GM21447 (cell line): ENCODE measurements around the gene ASTN2.

Experiments used
- ATAC-seq: cut with Tn5 transposase; IDR thresholded peaks from one replicate; pipeline ENCODE4 v1.9.1; 2021; ENCODE audit not compliant: unreplicated experiment

Gene ASTN2

DNA sequence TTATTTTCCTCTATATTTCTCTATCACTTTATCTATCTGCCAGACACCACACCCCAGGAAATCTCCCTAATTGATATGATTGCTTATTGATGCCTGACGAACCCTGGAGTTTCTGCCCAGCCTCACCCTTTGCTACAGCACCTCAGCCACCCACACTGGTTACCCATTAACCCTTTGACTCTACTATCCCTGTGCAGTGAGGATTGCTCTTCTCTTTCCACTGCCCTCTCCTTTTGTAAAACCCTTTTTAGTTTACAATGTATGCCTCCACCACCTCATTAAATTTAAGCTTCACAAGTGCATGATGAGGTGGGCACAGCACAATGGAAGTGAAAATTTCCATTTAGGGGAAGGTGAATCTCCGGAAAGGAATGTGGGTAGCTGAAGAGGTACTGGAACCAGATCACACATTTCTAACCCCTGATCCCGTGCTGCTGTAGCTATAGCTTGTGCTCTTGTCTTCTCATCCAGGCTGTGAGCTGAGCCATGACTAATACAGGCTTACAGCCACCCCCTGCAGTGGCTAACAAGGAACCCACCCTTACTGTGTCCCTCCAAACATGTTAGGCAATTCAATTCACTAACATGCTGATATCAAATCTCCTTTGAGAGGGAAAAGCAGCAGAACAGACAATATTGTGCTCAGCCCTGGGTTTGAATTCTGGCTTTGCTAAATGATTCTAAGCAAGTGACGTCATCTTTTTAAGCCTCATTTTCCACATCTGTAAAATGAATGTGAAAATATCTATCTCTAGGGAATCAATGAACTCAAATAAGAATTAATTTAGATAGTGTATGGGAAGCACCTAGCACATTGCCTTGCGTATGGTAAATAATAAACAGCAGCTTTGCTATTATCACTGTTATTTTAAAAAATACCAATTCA lies 914.6 kb downstream of the ASTN2 start:
- ATAC-seq, result no peak

DNA sequence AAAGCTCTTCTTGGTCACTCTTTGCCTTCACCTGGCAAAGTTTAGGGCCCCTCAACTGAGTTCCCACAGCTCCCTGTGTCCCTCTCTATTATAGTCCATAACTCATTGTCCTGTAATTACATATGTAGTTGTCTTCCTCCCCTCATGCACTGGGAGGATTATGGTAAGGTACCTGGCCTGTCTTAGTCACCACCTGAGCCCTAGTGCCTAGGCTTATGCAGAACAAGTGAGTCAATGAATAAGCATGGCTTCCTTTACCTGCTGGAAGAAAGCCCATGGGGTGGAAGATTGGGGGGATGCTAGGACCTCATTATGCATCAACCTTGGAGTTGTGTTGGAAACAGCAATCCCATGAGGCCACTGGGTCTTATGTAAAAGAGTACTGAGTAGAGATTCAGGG lies 915.4 kb downstream of the ASTN2 start:
- ATAC-seq, result no peak

DNA sequence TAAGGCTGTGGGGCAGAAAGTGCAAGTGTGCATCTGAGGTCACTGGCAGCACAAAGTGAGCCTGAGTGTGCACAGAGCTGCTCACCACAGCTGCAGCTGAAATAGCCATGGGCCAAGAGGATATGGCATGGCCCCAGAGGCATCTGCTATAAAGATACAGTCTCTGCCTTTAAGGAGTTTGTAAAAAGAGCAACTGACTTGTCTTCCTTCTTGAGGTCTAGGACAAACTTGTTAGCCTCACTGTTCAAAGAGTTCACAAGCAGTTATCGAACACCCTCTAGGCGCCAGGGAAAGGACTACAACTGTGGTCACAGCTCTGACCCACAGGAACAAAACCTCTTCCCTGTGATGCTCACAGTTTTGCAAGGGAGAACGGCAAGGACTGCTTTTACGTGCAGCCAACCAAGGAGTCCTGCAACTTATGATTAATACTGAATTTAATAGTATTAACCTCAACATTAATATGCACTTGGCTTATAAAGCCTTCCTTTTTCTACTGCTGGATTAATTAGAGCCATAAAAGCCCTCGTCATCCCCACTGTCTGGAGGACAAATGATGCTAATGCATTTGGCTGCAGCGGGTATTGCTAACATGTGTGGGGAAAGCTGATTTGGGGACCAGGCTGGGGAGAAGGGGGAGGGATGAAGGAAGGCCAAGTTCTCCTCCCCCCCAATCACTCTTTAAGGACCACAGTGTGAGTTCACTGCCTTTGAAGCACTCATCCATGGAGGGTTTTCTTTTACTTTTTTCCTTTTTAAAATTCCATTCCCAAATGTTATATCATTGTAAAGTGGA lies 917.6 kb downstream of the ASTN2 start:
- ATAC-seq, result no peak

DNA sequence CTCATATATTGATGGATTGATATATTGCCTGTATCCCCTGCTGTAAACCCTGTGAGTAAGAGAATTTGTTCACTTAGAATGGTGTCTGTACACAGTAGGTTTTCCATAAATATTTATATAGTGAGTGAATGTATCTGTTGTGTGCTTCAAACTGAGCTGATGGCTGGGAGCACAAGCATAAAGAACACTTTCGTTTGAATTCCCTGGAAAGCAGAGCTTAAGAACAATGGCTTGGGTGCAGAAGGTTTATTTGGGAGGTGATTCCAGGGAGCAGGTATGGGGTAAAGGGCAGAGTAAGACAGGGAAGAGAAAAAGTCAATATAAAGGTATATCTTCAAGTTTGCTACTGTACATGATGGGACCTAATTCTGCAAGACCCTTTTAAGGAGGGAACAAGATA lies 918.7 kb downstream of the ASTN2 start:
- no peak for ATAC-seq

DNA sequence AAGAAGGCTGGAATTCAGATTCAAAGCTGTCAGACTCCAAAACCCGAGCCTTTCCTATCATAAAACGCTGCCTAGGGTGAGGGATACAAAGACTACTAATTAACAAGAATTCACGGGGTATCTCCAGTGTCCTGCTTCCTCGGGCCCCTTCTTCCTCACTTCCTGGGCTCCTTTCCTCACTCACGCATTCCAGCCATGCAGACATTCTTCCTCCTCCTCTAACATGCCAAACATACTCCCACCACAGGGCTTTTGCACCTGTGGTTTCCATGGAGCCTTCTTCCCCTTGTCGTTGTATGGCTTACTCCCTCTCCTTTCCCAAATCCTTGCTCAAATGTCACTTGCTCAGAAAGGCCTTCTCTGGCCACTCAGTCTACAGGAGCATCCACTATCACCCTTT lies 919.1 kb downstream of the ASTN2 start:
- ATAC-seq, result no peak

DNA sequence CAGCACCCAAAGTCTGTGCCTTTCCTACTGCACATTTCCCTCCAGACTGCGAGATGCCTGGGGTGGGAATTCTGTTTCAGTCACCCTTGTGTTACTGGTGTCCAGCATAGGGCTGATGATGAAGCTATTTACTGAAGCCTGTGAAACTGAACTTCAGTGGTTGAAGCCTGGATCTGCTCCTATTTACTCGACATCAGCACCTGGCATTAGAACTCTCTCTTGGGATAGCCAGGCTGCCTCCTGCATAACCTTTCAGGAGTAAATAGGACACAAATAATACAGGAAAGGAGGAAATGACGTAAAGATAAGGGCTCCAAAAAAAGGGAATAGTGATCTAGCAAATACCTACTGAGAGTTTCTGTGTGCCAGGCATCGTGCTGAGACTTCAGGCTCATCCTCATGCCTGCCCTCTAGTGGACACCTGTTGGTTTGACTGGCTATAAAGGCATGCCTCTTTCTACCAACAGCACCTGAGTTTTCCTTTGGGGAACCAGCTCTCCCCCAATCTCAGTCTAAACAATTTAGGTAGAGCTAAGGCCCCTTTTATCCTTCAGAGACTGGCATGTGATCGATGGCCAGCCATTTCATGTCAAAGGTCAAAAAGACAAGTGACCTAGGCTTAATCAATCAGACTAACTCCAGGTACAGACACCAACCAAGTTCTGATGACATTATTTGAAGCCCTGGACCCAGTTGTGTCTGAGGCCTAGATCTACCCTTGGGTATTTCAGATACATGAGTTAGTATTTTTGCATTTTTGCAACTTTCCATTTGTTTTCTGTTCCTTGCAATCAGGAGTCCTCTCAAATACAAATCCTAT lies 919.8 kb downstream of the ASTN2 start:
- ATAC-seq, result no peak

DNA sequence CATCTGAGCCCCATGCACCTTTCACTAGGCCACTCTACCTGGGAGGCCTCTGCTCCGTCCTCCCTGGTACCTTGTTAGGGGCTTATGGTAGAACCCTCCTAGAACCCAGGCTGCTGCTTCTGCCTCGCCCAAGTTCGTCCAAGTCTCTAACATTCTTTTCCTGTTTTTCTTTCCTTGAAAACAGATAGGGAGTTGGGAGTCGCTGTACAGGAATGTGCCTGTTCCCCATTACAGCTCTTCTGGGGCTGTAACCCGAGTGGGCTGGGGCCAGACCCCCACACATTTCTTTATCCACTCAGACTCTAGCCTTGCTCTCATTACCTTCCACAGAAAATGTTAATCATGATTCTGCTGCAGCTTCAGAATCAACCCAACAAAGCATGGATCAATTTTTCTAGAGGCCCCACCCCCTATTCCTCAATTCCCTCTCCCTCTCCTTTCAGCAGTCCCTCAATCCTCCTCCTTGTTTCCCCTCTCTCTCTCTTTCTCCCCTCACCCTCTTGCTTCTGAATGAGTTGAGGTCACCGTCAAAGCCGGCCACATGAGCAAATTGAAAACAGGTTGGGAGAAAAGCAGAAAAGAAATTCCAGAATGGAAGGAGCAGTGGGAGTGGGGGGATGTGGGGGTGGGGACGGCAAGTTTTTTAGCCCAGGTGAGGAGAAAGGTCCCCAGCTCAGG lies 921.5 kb downstream of the ASTN2 start:
- no peak for ATAC-seq

DNA sequence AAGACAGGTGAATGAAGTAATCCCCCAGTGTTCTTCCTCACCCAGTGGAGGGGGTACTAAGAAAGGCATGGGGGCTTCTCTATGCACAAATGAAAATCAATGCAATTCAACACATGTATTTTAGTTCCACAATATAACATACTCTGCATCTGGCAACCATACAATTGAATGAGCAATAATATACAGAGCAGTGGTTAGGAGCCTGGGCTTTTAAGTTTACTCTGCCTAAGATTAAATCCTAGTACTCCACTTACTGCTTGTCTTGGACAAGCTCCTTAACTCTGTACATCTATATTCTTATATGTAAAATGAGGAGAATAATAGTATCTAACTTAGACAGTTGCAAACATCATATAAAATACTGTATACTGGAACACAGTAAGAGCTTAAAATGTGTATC lies 923.2 kb downstream of the ASTN2 start:
- no peak for ATAC-seq

DNA sequence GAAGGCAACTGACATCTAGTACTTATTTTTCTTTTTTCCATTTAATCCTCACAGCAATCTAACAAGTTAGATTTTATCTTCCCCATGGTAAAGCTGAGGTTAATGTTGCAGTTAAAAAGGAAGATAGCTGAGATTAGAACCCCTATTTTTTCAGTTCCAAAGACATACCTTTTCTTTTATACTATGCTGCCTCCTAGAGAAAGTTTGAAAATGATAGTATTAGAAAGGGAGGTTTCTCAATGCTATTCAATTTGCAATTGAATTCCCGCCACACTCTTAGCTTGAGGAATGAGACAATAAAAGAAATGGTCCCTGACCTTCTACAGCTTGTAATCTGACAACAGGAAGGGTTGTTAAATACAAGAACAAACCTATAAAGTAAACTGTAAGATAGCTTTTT lies 923.6 kb downstream of the ASTN2 start:
- no peak for ATAC-seq

DNA sequence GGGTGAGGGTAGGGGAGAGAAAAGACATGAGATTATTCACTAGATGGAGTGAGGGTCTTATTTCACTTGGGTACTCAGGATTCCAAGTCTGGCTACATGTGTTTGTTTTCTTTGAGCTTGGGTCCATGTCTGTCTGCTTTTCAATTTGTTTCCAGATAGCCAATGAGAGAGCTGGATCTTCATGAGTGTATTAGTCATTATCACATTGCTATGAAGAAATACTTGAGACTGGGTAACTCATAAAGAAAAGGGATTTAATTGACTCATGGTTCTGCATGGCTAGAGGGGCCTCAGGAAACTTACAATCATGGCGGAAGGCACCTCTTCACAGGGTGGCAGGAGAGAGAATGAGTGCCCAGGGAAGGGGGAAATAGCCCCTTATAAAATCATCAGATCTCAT lies 924.5 kb downstream of the ASTN2 start:
- no peak for ATAC-seq

DNA sequence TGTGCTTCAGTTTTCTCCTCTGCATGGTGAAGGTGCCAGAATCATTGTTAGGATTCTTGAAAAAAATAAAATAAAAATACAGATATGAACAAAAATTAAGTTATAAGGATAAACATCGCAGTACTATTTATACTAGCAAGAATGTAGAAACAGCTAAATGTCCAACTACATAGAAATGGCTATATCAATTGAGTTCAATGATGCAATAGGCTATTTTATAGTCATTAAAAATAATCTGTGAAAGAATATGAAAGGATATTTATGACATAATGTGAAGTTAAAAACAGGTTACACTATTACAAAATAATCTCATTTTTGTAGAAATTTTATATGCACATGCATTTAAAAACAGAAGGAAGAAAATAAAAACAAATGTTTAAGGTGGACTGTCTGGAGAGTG lies 926.5 kb downstream of the ASTN2 start:
- no peak for ATAC-seq

DNA sequence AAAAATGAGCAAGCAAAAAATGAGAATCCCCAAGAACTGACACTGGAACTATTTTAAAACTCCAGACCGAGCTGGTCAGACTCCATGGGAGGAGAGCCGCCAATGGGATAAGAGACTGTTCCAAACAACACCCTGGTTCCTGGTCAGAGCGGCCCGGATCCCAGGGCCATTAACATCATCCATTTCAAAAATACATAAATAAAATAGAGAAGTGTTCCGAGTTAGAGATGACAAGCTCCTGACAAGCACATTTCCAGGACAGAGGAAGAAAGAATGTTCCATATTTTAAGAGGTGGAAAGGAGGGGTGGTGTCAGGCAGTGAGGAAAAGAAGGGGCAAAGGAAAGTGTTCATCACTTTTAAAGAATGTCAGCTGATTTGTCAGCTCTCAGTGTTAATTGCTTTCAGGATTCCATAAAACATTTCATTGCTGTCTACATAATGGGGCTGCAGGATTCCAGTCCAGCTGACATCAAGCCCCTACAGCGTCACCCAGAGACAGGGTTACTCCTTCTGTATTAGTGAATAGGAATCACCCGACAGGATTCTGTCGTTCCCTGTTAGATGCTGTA lies 930.3 kb downstream of the ASTN2 start:
- ATAC-seq, result no peak

DNA sequence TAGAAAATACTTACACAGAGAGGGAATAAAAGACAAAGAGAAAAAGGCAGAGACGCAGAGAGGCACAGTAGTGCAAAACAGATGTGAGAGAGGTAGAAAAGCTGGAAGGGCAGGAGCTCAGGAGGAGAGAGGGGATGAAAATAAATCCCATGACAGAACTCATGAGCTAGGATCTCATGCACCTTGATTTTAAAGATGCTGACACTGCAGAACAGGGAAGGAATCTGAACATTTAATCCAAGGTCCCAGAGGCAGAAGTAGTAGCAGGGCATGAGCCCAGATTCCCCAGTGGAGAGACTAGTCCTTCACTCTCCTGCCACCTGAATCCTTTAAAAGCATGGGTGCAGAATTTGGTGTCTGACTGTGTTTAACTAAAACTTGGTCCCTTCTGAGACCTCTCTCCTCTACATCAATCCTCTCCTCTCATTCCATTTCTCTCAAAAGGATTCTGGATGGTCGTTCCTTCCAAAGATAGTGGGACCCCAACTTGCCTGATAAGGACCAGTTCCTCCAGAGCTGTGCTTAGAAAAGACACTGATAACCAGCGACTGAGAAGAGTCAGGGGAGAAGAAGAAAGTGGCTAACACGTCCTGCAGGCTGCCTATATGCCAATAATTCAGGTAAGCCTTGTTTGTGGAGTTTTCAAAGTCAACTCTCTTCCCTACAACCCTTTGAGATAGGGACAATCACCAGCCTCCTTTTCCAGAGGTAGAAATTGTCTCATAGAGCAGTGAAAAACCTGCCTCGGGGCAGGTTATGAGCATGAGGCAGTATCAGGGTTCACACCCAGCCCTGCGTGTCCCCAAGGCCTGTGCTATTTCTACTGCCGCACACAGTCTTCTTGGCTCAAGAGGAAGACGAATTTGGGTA lies 931.0 kb downstream of the ASTN2 start:
- no peak for ATAC-seq

DNA sequence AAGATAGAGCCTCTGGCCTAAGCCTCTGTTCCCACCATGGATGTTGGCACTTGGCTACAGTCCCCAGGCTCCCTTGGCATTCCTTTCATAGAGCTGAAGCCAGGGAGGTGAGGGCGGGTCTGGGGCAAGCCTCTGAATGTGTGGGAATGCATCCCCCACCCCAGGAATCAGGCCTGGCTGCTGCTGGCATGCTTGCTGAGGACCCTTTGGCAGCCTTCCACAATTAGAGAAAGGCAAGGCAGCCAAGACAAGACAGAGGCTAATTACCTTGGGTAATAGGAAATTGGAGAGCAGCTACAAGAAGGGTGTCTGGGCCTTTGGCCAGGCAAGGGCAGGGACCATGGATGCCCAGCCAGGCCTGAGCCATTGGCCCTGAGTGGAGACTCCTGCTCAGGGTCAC lies 932.1 kb downstream of the ASTN2 start:
- no peak for ATAC-seq

DNA sequence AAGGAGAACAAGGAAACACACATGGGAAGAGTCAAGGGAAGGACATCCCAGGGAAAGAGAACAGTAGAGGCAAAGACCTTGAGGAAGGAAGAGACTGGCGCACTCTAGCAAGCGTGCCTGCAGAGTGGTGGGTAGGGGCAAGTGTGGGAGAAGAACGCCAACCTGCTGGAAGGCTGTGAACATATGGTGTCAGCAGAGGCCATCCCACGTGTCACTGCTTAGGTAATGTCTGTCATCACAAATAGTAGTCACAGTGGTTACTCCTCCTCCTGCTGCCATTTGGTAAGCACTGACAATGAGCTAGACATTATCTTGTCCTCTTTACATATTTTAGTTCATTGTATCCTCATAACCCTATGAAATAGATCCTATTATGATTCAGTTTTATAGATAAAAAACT lies 934.2 kb downstream of the ASTN2 start:
- ATAC-seq, result no peak

DNA sequence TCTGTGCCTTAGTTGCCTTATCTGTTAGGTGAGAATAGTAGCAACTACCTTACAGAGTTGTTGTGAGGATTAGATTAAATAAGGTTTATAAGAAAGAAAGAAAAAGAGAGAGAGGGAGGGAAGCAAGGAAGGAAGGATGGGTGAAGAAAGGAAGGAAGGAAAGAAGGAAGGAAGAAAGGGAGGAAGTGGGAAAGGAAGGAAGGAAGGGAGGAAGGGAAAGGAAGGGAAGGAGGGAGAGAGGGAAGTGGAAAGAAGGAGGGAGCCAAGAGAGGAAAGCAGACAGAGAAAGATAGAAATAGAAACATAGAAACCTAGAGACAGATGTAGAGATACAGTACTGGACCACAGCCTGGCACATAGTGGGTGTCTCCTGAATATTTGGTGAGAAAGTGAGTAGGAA lies 934.9 kb downstream of the ASTN2 start:
- no peak for ATAC-seq

DNA sequence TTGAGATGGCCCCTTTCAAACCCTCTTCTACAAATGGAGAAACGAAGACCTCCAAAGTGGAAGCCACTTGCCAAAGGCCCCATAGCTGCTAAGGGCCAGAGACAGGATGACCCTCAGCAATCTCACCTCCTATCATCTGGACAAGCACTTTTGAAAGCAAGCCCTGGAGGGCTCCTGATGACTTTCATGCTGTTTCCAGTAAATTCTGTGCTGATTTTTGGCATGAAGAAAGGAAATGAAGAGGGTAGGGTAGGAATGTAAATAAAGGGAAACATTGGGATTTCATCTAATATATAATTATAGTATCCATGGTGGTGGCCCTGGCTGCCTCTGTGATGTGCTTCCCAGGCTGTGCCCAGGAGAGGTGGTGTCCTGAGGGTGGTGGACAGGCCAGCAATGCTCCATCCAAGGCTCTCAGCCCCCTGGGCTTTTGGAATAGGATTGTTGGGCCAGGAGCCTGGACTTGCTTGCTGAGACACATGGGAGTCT lies 935.8 kb downstream of the ASTN2 start:
- no peak for ATAC-seq

DNA sequence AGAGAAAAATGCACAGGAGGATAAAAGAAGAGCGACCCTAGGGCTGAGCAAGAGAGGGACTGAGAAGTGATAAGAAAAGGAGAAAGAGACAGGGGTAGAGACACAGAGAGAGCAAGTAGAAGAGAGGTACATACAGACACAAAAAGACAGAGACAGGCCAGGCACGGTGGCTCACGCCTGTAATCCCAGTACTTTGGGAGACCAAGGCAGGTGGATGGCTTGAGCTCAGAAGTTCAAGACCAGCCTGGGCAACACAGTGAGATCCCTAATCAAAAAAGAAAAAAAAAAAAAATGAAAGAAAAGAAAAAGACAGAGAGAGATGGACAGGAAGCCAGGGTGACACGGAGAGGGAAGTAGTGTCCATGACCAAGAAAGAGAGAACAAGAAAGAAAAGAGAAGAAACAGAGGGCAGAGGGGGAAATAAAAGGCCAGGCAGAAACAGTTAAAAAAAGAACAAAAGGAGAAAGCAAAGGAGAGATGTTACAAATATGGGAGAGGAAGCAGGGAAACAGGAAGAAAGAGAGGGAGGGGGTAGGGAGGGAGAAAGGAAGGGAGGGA lies 937.2 kb downstream of the ASTN2 start:
- no peak for ATAC-seq

DNA sequence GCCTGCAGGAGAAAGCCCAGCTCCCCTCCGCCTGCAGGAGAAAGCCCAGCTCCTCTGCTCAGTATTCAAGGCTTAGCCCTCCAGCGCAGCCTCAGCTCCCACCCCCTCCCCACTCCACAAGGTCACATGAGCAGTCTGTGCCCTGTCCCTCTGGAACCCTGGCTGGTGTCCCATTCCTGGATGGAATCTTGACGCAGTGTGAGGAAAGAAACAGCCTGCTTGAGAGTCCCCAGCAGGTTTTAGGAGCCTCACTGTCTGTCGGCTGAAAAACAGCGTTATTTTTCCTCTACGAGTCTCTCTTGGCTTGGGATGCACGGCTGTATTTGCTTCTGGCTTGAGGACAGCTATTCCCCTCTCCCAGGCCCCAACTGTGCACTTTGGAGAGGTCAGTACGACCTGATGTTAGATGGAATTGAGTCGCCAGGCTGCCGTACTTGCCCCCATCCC lies 937.9 kb downstream of the ASTN2 start:
- no peak for ATAC-seq
